Testis (tissue), 3 donors: ENCODE data around the gene EMC10. TPM values are rescaled to one million over a fixed set of nuclear protein-coding genes. Genes with fewer than 3 reads are reported as not detected.
A peak's percentile ranks its signal among the peaks of the same experiment; 100 is the strongest.

Experiments
- DNase-seq: peaks from one replicate; pipeline ENCODE4 v3.0.0-alpha.2; 2019
- H3K27ac ChIP-seq, 2 donors: fragments of 200-600 bp; sonication (generic); one replicate each; pipeline ENCODE4 v1.5.1; 2019
- H3K27me3 ChIP-seq: fragments of 200-600 bp; sonication (generic); one replicate; pipeline ENCODE4 v1.5.1; 2019
- H3K36me3 ChIP-seq: fragments of 200-600 bp; sonication (generic); one replicate; pipeline ENCODE4 v1.5.1; 2017; ENCODE audit warnings: low read depth; ENCODE audit errors: missing control alignments
- H3K4me1 ChIP-seq: fragments of 200-600 bp; sonication (generic); one replicate; pipeline ENCODE4 v1.5.1; 2019
- H3K4me3 ChIP-seq, 2 donors: fragments of 200-600 bp; sonication (generic); one replicate each; pipeline ENCODE4 v1.5.1; 2017 to 2019
- H3K9me3 ChIP-seq: fragments of 200-600 bp; sonication (generic); one replicate; pipeline ENCODE4 v1.5.1; 2017
- CTCF ChIP-seq, 3 experiments: fragments of 450-650 bp in 2 of 3; fragments of 200-600 bp in 1 of 3; sonication (generic) in 1 of 3; IDR thresholded peaks; one replicate each; pipeline ENCODE4 v1.5.1; 2016 to 2019; ENCODE audit warnings: antibody characterized with exemption in 3 of 3, mild to moderate bottlenecking in 2 of 3, moderate library complexity in 1 of 3
- POLR2A ChIP-seq: fragments of 450-650 bp; IDR thresholded peaks from one replicate; pipeline ENCODE4 v1.6.1; 2017; ENCODE audit warnings: antibody characterized with exemption, mild to moderate bottlenecking, moderate library complexity
- WGBS, 2 donors: methylation state at CpG; one replicate each; pipeline ENCODE4 v1.1.5; 2018; 5-methylcytosine and 5-hydroxymethylcytosine counted together
- intact Hi-C: fragments of 100-400 bp; cut with DNase I; formaldehyde crosslinking; loops from one replicate; pipeline ENCODE4 v1.15.1; 2023; ENCODE audit warnings: low total_unique reads
- polyA plus RNA-seq: library from polyadenylated mRNA; stranded (reverse); fragments of 350-450 nt; fragmentation: Illumina TruSeq; extraction: RNeasy Lipid Tissue Mini Kit (QIAGEN cat#74804); gene quantifications from one replicate; pipeline ENCODE4 v1.2.3, GENCODE V29; 2014; ENCODE audit warnings: low read depth, low replicate concordance; ENCODE audit not compliant: insufficient read depth
- total RNA-seq, 2 donors: library from RNA; depleted of rRNA; stranded (reverse); fragments of >200 nt; gene quantifications; one replicate each; pipeline ENCODE4 v1.2.3, GENCODE V29; 2016

Gene EMC10
- total and polyA plus RNA-seq, 3 donors from 2014 or later: 162 to 311 (median 203) TPM

- no peaks in the 10 kb centered on the region for H3K9me3 ChIP-seq
- no peak for TF ChIP-seq CTCF (IDR thresholded peaks at IDR 0.05)
- no peak for TF ChIP-seq POLR2A
- no peaks in the 10 kb centered on the region for H3K27me3 ChIP-seq
- WGBS, 2 donors: 78 to 83% methylated on average over 18 of the region's 18 CpGs
- H3K36me3 ChIP-seq: no peaks in the 10 kb centered on the region
- H3K4me3 ChIP-seq: no peak overlapping the region
- no peak for DNase-seq
- H3K4me1 ChIP-seq: no peaks in the 10 kb centered on the region
- H3K27ac ChIP-seq: no peak overlapping the region
- intact Hi-C loops: no loop called here
These were observed 61.0 kb downstream of the EMC10 start for GRCh38 chr19:50537306-50537685.

GRCh38 chr19:50537769-50538230 lies 61.5 kb downstream of the EMC10 start:
- Histone ChIP-seq H3K36me3 (no peaks in the 10 kb centered on the region), H3K9me3 (no peaks in the 10 kb centered on the region), H3K4me1 (no peaks in the 10 kb centered on the region), H3K27ac (no peak overlapping the region), H3K27me3 (no peaks in the 10 kb centered on the region), H3K4me3 (no peak overlapping the region)
- intact Hi-C loops: no loop called here
- peak in 2 of 3 experiments; percentile 48 to 56 for TF ChIP-seq CTCF (IDR thresholded peaks at IDR 0.05)
- TF ChIP-seq POLR2A: no peak
- 34 to 47% methylated on average over 15 of the region's 15 CpGs for WGBS, 2 donors
- peak; percentile 91 for DNase-seq

Other genes with a start within 250 kb of the EMC10 start
- gene KCNC3, start 147.1 kb upstream of the EMC10 start, total RNA-seq: 10 to 100 TPM in 1 of 2 donors, 1 to 10 TPM in 1; 6.9 to 16.0 TPM
- gene KCNC3, start 147.1 kb upstream of the EMC10 start, polyA plus RNA-seq: 7.7 TPM
- gene NAPSA, start 110.9 kb upstream of the EMC10 start, total RNA-seq: 1 to 10 TPM; 1.3 to 2.0 TPM
- gene NAPSA, start 110.9 kb upstream of the EMC10 start, polyA plus RNA-seq: 11.5 TPM
- 10 to 100 TPM; 93.8 to 96.6 TPM for gene NR1H2, start 100.0 kb upstream of the EMC10 start, total RNA-seq
- 68.0 TPM for gene NR1H2, start 100.0 kb upstream of the EMC10 start, polyA plus RNA-seq
- 10 to 100 TPM; 42.2 to 51.7 TPM for gene POLD1, start 92.2 kb upstream of the EMC10 start, total RNA-seq
- 30.7 TPM for gene POLD1, start 92.2 kb upstream of the EMC10 start, polyA plus RNA-seq
- 1 to 10 TPM in 1 of 2 donors, under 1 TPM in 1; 0.24 to 1.1 TPM for gene SPIB, start 57.6 kb upstream of the EMC10 start, total RNA-seq
- gene SPIB, start 57.6 kb upstream of the EMC10 start, polyA plus RNA-seq: 1.6 TPM
- under 1 TPM; 0.31 to 0.63 TPM for gene MYBPC2, start 43.6 kb upstream of the EMC10 start, total RNA-seq
- 3.2 TPM for gene MYBPC2, start 43.6 kb upstream of the EMC10 start, polyA plus RNA-seq
- 100 to 1,000 TPM in 1 of 2 donors, 10 to 100 TPM in 1; 60.0 to 120 TPM for gene GARIN5A, start 341 bp downstream of the EMC10 start, total RNA-seq
- 126 TPM for gene GARIN5A, start 341 bp downstream of the EMC10 start, polyA plus RNA-seq
- gene JOSD2, start 34.7 kb downstream of the EMC10 start, total RNA-seq: 10 to 100 TPM; 26.1 to 37.7 TPM
- gene JOSD2, start 34.7 kb downstream of the EMC10 start, polyA plus RNA-seq: 21.6 TPM
- gene ASPDH, start 37.4 kb downstream of the EMC10 start, total RNA-seq: not detected
- 0.90 TPM for gene ASPDH, start 37.4 kb downstream of the EMC10 start, polyA plus RNA-seq
- gene LRRC4B, start 91.9 kb downstream of the EMC10 start, total RNA-seq: 10 to 100 TPM in 1 of 2 donors, 1 to 10 TPM in 1; 5.7 to 10.1 TPM
- gene LRRC4B, start 91.9 kb downstream of the EMC10 start, polyA plus RNA-seq: 2.8 TPM
- gene SYT3, start 163.4 kb downstream of the EMC10 start, total RNA-seq: 1 to 10 TPM; 2.5 to 5.5 TPM
- gene SYT3, start 163.4 kb downstream of the EMC10 start, polyA plus RNA-seq: 3.3 TPM
- 10 to 100 TPM in 1 of 2 donors, 1 to 10 TPM in 1; 5.4 to 10.2 TPM for gene C19orf81, start 172.9 kb downstream of the EMC10 start, total RNA-seq
- 11.7 TPM for gene C19orf81, start 172.9 kb downstream of the EMC10 start, polyA plus RNA-seq
- 1 to 10 TPM; 4.5 to 5.4 TPM for gene SHANK1, start 243.3 kb downstream of the EMC10 start, total RNA-seq
- gene SHANK1, start 243.3 kb downstream of the EMC10 start, polyA plus RNA-seq: 4.1 TPM
- gene CLEC11A, start 246.9 kb downstream of the EMC10 start, total RNA-seq: 10 to 100 TPM; 14.3 to 20.6 TPM
- 16.9 TPM for gene CLEC11A, start 246.9 kb downstream of the EMC10 start, polyA plus RNA-seq